GM19438 (cell line): ENCODE measurements around the gene POLG.

Experiments
- ATAC-seq: cut with Tn5 transposase; IDR thresholded peaks from one replicate; pipeline ENCODE4 v1.9.1; 2021; ENCODE audit warnings: low read depth; ENCODE audit not compliant: unreplicated experiment

POLG gene

DNA sequence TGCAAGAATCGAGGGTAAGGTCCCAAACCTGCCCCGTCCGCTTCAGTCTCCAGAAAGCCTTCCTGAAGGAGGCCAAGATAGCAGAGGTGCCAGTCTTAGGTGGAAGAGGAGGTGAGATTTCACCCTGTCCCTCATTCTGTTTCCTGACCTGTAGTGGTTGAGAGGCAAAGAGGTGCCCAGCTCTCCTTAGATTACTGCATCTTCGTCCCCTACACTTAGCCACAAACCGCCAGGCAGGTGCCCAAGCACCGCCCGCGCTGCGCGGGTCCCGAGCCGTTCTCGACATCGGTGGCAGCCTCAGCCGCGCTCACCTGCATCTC, 23.8 kb upstream of the POLG start:
- ATAC-seq = no peak

DNA sequence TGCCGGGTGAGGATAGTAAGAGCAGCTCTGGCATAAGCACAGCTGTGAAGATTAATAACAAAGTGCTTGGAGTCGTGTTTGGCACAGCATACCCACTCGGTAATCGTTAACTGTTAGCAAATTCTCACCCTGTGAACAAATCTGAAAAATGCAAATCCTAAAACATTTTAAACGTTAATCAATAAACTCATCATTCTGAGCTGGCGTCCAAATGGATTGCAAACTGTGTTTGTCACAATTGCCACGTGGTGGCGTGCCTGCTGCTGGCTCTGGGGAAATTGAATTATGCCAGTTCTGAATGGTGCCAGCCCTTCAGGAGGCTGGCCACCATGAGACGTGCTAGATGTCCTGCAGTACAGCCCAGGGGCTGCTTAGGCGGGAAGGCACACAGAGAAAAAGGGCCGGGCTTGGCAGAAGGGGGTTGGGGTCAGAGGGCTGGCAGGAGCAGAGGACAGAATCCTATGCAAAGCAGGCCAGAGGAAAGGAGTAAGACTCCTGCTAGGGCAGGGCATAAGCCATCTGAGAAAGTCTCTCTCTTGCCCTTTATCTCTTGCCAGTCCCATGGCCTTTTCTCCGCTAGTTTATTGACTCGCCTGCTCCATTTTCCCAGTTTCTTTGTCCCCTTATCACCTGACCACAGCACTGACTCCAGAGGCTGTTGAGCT, 22.1 kb upstream of the POLG start:
- no peak for ATAC-seq

DNA sequence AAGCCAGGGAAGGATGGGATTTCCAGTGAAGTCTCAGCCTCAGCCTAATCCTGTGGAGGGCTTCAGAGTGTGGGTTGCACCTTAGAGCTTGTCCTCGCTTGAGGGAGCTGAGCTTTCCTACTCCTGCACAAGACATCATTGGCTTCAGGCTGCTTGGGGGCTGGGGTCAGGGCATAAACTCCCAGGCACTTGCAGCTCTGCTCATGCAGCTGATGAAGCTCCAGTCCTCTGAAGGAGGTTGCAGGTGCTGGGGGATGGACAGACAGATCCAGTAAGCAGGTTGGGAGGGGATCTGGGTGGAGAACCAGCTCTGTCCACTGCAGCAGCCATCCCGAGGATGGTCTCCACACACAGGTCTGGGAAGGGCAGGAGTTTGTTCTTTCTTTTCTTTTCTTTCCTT, 19.4 kb upstream of the POLG start:
- ATAC-seq = no peak

- ATAC-seq = no peak
These were observed 17.9 kb upstream of the POLG start for GRCh38 chr15:89352476-89352875.

DNA sequence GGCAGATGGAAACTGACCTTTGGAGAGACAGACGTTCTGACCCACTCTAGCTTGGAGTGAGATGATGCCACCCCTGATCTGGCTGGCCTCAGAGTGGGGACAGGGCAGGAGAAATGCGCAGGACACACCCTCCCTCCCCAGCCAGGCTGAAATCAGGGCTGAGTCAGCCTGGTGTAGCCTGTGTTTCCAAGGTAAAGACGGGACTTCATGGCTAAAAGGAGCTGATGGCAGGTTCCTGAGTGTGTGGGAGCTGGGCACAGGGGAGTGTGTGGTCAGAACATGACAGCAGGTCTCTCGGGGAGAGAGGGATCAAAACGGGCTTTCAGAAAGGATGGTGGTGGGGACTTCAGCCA, 14.6 kb upstream of the POLG start:
- no peak for ATAC-seq

- no peak for ATAC-seq
These were observed 12.1 kb upstream of the POLG start for GRCh38 chr15:89346516-89347231.

- ATAC-seq = no peak
These were observed 10.6 kb upstream of the POLG start for GRCh38 chr15:89345248-89345647.

- ATAC-seq = no peak
These were observed 8.2 kb upstream of the POLG start for GRCh38 chr15:89342840-89343239.

DNA sequence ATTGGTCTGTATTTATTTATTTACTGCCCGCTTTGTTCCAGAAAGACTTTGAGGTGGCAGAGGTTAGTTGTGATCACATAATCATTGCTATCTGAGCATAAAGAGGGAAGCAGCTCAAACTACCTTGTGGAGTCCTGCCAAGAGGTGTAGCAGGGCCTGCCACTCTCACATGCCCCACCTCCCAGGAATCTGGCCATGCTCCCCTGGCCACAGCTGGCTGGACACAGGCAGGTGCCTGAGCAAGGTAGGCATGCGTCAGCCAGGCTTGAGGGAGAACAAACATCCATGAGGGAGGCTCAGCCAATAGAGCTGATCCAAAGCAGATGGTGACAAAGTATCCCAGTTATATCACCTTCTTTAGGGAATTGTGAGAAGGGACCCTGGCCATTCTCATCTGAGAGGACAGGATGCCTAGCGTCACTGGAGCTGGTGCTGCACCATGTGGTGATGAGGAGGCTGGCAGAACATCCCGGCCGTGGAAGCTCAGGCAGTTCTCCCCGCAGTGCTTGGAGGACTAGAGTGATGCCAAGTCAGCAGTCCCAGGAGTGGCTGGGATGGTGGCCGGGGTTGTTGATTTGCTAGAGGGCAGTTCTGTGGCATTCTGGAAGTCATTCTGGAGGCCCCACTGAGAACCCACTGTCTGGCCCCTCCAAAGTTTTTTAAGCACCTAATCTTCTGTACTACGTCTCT, 6.8 kb upstream of the POLG start:
- no peak for ATAC-seq

DNA sequence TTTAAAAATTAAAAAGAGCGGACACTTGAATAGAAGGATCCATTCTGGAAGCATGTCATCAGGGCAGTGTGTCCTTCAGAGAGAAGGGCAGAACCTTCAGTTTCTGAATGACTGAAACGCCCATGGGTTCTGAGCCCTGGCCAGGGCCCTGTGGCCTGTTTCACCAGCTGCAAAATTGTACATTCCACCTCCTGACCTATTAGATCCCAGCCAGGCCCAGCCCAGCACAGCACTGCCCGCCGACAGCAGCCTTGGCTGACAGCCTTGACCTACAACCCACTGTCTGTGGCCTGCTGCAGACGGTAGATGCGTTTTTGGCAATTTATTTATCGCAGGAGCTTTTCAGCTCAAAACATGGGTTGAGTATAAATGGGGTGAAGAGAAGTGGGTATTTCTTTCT, 5.9 kb upstream of the POLG start:
- ATAC-seq = no peak

GRCh38 chr15:89338036-89338435, 3.4 kb upstream of the POLG start:
- ATAC-seq = no peak

DNA sequence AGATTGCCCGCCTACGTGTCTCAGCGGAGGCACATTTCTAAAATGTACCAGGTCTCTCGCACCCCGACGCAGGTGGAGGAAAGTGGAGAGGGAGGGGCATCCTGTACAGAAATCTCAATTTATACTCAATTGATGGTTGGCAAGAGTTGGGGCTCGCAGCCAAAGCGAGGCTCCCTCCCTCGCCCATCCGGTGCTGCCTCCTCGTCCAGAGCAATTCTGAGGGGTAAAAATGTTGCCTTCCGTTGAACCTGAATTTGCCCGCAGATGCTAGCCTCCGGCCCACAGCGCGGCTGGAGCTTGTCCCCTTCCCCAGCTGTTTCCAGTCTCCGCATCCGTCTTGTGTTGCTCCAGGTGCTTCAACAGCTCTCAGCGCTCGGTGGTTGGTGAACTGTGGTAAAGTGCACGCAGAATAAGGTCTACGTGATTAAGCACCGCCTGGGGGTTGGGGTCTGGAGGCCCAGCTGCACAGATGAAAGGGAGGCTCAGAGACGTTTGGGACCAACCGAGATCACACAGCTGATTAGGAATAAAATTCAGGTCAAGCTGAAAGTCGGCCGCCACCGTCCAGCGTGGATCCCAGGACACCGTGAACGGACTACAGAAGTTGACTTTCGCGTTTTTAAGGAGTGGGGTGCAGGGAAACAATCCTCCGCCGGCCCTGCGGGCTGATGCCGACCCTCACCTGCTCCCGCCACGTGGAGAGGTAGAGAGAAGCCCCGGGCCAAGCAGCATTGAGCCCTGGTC, 846 bp upstream of the POLG start:
- ATAC-seq = peak; percentile 12

- peak; percentile 1 for ATAC-seq
These were observed 590 bp downstream of the POLG start for GRCh38 chr15:89333959-89334509.

- no peak for ATAC-seq
These were observed 1.4 kb downstream of the POLG start for GRCh38 chr15:89333011-89333860.

- no peak for ATAC-seq
These were observed 2.2 kb downstream of the POLG start for GRCh38 chr15:89332446-89332845.

GRCh38 chr15:89330881-89331595, 3.6 kb downstream of the POLG start:
- ATAC-seq = no peak

GRCh38 chr15:89330119-89330518, 4.5 kb downstream of the POLG start:
- ATAC-seq = no peak

GRCh38 chr15:89329329-89330084, 5.1 kb downstream of the POLG start:
- no peak for ATAC-seq
